ENCODE measurements around the gene SRGAP2C.
"Not testable (repeated sequence)": the region's sequence is repeated elsewhere in the genome, so short reads cannot be mapped to it uniquely, and the experiment has no call there.

DNA sequence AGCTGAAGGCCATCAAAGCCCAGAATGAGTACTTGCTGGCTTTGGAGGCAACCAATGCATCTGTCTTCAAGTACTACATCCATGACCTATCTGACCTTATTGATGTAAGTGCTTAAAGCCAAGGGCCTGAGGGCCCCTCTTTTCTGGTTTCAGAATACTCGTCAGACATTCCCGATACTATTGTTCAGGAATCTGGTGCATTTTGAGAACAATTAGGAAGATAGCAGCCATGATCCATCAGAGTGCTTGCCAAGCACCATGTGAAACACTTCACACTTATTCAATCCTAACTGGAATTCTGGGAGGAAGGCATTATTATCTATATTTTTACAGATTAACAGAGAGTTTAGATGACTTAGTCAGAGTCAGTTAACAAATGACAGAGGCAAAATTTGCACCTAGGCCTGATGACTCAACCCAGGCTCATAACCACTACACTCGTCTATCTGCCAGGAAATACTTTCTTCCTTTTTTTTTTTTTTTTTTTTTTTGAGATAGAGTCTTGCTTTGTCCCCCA is 190.1 kb downstream of the SRGAP2C start:
- not testable (repeated sequence) for TF ChIP-seq CTCF, POLR2A (IDR thresholded peaks at IDR 0.05)
